Measurements from ENCODE around the gene MYO5B. TPM values are rescaled to one million over a fixed set of nuclear protein-coding genes. Genes with fewer than 3 reads are reported as not detected.

Gene MYO5B
- polyA plus RNA-seq, 2 of the 4 experiments (the other 2 are of a cell fraction): 6.4 to 18.4 TPM

GRCh38 chr18:50013363-50014138 lies 181.4 kb downstream of the MYO5B start (continued):
- TF ChIP-seq RNF2 (IDR thresholded peaks at IDR 0.05; ENCODE audit: borderline replicate concordance, low read depth) (no peak), PHF8 (IDR thresholded peaks at IDR 0.05; ENCODE audit: borderline replicate concordance, low read depth) (no peak)

- H3K4me2 ChIP-seq: no peak overlapping the region
- DNase-seq (ENCODE audit: low read depth in 1 of 2, low spot score in 1 of 2) (no peak), ATAC-seq (no peak; a peak in 1 of 6 replicates), FAIRE-seq (no peak)
- no peak overlapping the region for H3K4me3 ChIP-seq
- H3K27ac ChIP-seq: no peak overlapping the region
- H3K4me1 ChIP-seq: no peaks in the 10 kb centered on the region
- ChIA-PET POLR2A (no interaction called here), CTCF (interaction anchor here (0.6 to 1.6 kb wide), 6 partner anchors 10 to 506 kb away, joined by 3 to 4 read pairs (median 3); no protein-coding TSS in a partner anchor)
- no peak for TF ChIP-seq FOSB (CRISPR knock-in tag; IDR thresholded peaks at IDR 0.05)
- TF ChIP-seq BHLHE40 (IDR thresholded peaks at IDR 0.05; ENCODE audit: low read depth, low read length): no peak
- TF ChIP-seq SMC3 (IDR thresholded peaks at IDR 0.05): no peak
- no peak for TF ChIP-seq EHMT2 (IDR thresholded peaks at IDR 0.05; ENCODE audit: low read depth)
- no peak for TF ChIP-seq POLR2AphosphoS2 (conservative IDR thresholded peaks at IDR 0.05; ENCODE audit: low read length)
- TF ChIP-seq RARB (CRISPR knock-in tag; IDR thresholded peaks at IDR 0.05): no peak
- TF ChIP-seq, protein P1, sequence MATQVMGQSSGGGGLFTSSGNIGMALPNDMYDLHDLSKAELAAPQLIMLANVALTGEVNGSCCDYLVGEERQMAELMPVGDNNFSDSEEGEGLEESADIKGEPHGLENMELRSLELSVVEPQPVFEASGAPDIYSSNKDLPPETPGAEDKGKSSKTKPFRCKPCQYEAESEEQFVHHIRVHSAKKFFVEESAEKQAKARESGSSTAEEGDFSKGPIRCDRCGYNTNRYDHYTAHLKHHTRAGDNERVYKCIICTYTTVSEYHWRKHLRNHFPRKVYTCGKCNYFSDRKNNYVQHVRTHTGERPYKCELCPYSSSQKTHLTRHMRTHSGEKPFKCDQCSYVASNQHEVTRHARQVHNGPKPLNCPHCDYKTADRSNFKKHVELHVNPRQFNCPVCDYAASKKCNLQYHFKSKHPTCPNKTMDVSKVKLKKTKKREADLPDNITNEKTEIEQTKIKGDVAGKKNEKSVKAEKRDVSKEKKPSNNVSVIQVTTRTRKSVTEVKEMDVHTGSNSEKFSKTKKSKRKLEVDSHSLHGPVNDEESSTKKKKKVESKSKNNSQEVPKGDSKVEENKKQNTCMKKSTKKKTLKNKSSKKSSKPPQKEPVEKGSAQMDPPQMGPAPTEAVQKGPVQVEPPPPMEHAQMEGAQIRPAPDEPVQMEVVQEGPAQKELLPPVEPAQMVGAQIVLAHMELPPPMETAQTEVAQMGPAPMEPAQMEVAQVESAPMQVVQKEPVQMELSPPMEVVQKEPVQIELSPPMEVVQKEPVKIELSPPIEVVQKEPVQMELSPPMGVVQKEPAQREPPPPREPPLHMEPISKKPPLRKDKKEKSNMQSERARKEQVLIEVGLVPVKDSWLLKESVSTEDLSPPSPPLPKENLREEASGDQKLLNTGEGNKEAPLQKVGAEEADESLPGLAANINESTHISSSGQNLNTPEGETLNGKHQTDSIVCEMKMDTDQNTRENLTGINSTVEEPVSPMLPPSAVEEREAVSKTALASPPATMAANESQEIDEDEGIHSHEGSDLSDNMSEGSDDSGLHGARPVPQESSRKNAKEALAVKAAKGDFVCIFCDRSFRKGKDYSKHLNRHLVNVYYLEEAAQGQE (IDR thresholded peaks at IDR 0.05): no peak
- TF ChIP-seq FOXS1 (CRISPR knock-in tag; IDR thresholded peaks at IDR 0.05): no peak
- no peak for TF ChIP-seq PBX3 (IDR thresholded peaks at IDR 0.05)
- no peak for TF ChIP-seq MYC (IDR thresholded peaks at IDR 0.05; ENCODE audit: borderline replicate concordance, low read length)
- 26% methylated on average over 4 of the region's 4 CpGs for WGBS (ENCODE audit: missing lambda C conversion rate)
- H3K9me3 ChIP-seq: no peaks in the 10 kb centered on the region
Measured at GRCh38 chr18:50011813-50012435, 183.0 kb downstream of the MYO5B start.

DNA sequence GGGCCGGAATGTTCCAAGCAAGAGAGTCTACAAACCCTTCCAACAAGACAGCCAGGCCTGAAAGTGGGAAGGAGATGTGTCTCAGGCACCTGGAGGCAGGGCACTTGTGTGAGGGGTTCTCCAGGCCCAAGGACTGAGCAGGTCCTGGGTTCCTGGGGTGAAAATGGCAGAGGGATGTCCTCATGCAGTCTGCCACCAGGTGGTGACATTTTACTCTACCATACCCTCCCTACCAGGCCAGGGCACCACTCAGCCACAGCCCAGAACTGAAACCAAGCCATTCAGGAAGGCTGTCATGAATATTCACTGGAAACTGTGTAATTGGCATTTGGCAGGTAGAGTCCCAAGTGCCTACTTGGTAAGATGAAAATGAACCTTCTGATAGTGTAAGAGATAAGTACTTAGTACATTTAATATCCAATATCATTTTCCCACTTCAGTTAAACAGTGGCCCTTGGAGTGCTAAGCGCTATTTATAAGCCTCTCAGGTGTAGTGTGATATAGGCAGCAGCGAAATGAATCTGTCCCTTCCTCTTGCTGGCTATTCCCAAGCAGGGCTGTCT lies 185.1 kb downstream of the MYO5B start:
- DNase-seq (ENCODE audit: low read depth in 1 of 2, low spot score in 1 of 2) (peak; percentile 21 to 37), FAIRE-seq (no peak), ATAC-seq (peak; percentile 77 to 95)
- no peaks in the 10 kb centered on the region for H3K4me1 ChIP-seq
- POLR2A ChIA-PET: no interaction called here
- no peak overlapping the region for H3K4me2 ChIP-seq
- CTCF ChIA-PET: no interaction called here
- no peak overlapping the region for H3K4me3 ChIP-seq
- no peak for TF ChIP-seq EP300 (IDR thresholded peaks at IDR 0.05)
- TF ChIP-seq, protein P2, sequence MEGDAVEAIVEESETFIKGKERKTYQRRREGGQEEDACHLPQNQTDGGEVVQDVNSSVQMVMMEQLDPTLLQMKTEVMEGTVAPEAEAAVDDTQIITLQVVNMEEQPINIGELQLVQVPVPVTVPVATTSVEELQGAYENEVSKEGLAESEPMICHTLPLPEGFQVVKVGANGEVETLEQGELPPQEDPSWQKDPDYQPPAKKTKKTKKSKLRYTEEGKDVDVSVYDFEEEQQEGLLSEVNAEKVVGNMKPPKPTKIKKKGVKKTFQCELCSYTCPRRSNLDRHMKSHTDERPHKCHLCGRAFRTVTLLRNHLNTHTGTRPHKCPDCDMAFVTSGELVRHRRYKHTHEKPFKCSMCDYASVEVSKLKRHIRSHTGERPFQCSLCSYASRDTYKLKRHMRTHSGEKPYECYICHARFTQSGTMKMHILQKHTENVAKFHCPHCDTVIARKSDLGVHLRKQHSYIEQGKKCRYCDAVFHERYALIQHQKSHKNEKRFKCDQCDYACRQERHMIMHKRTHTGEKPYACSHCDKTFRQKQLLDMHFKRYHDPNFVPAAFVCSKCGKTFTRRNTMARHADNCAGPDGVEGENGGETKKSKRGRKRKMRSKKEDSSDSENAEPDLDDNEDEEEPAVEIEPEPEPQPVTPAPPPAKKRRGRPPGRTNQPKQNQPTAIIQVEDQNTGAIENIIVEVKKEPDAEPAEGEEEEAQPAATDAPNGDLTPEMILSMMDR (IDR thresholded peaks at IDR 0.05): peak; percentile 19; the same call in 1 of the 3 replicates
- peak in 1 of 2 experiments; percentile 39; a peak in 2 of 5 replicates for TF ChIP-seq RAD21 (conservative IDR thresholded peaks at IDR 0.05 in 1 of 2, IDR thresholded peaks at IDR 0.05 in 1 of 2)
- no peaks in the 10 kb centered on the region for H3K9me3 ChIP-seq
- no peak overlapping the region for H3K27ac ChIP-seq
- 51% methylated on average over 3 of the region's 3 CpGs for WGBS (ENCODE audit: missing lambda C conversion rate)

Measured in A549 (cell line).